Upper lobe of left lung (tissue), 6 donors: Measurements from ENCODE around the gene KRT23. TPM values are rescaled to one million over a fixed set of nuclear protein-coding genes. Genes with fewer than 3 reads are reported as not detected.
A peak's percentile ranks its signal among the peaks of the same experiment; 100 is the strongest.

Experiments
- ATAC-seq, 2 donors: fragments of 200-7000 bp; cut with Tn5 transposase; one replicate each; pipeline ENCODE4 v1.9.1; 2022; ENCODE audit warnings: mild to moderate bottlenecking in 2 of 2, moderate library complexity in 2 of 2; ENCODE audit not compliant: low FRiP score in 2 of 2
- DNase-seq, 2 donors: peaks; one replicate each; pipeline ENCODE4 v3.0.0-alpha.2; 2019 to 2020
- H3K27ac ChIP-seq, 4 donors: fragments of 200-600 bp; sonication (generic); one replicate each; pipeline ENCODE4 v1.5.1; 2016 to 2019
- H3K27me3 ChIP-seq, 4 donors: fragments of 200-600 bp; sonication (generic); one replicate each; pipeline ENCODE4 v1.5.1; 2017 to 2019
- H3K36me3 ChIP-seq, 4 donors: fragments of 200-600 bp; sonication (generic); one replicate each; pipeline ENCODE4 v1.5.1; 2016 to 2019
- H3K4me1 ChIP-seq, 4 donors: fragments of 200-600 bp; sonication (generic); one replicate each; pipeline ENCODE4 v1.5.1; 2018 to 2019
- H3K4me3 ChIP-seq, 4 donors: fragments of 200-600 bp; sonication (generic); one replicate each; pipeline ENCODE4 v1.5.1; 2017 to 2019; ENCODE audit warnings: mild to moderate bottlenecking in 2 of 4, moderate library complexity in 1 of 4
- H3K9me3 ChIP-seq, 4 donors: fragments of 200-600 bp; sonication (generic); one replicate each; pipeline ENCODE4 v1.5.1; 2018 to 2019
- CTCF ChIP-seq, 6 experiments: fragments of 450-650 bp in 4 of 6; fragments of 200-600 bp in 2 of 6; sonication (generic) in 2 of 6; IDR thresholded peaks; one replicate each; pipeline ENCODE4 v1.5.1; 2016 to 2019; ENCODE audit warnings: antibody characterized with exemption in 6 of 6
- EP300 ChIP-seq, 4 donors: sonication (generic); formaldehyde crosslinking; IDR thresholded peaks; one replicate each; pipeline ENCODE4 v1.5.1; 2017; ENCODE audit warnings: antibody characterized with exemption in 4 of 4, control low read depth in 2 of 4
- POLR2A ChIP-seq, 4 donors: fragments of 450-650 bp; IDR thresholded peaks; one replicate each; pipeline ENCODE4 v1.5.1; 2016 to 2017; ENCODE audit warnings: antibody characterized with exemption in 4 of 4, mild to moderate bottlenecking in 2 of 4
- POLR2AphosphoS5 ChIP-seq, 2 donors: sonication (generic); formaldehyde crosslinking; IDR thresholded peaks; one replicate each; pipeline ENCODE4 v1.5.1; 2017; ENCODE audit warnings: antibody characterized with exemption in 2 of 2
- WGBS, 2 donors: methylation state at CpG; one replicate each; pipeline ENCODE4 v1.1.5; 2017 to 2018; 5-methylcytosine and 5-hydroxymethylcytosine counted together
- total RNA-seq, 6 donors: library from RNA; depleted of rRNA in 4 of 6; stranded (reverse); fragments of >200 nt in 4 of 6; gene quantifications; one replicate each; pipeline versions ENCODE4 v1.1.0 to v1.2.1, GENCODE V29; 2016 to 2021
- donor health status: DM: no; HTN: no; CAD: no; lungs with moderate emphysema.
- donor health status: DM: no; HTN: yes; CAD: no; lungs with severe emphysema.

KRT23 gene
- total RNA-seq, 6 donors from 2014 or later = 0.49 to 10.7 (median 3.1) TPM

GRCh38 chr17:40963838-40964237 lies 26.4 kb upstream of the KRT23 start:
- 43 to 56% methylated on average over 1 of the region's 1 CpG for WGBS, 2 donors
- no peak overlapping the region for H3K27ac ChIP-seq
- no peaks in the 10 kb centered on the region for H3K9me3 ChIP-seq
- ATAC-seq = peak in 1 of 2 donors; percentile 32
- TF ChIP-seq POLR2A (IDR thresholded peaks at IDR 0.05) (no peak), CTCF (IDR thresholded peaks at IDR 0.05) (peak in 5 of 6 experiments; percentile 47 to 69 (median 53)), EP300 (IDR thresholded peaks at IDR 0.05) (no peak)
- no peak for DNase-seq
- no peaks in the 10 kb centered on the region for H3K36me3 ChIP-seq
- H3K4me3 ChIP-seq = no peak overlapping the region
- peaks cover 0 to 8% (median 2%) of the 10 kb centered on the region in 4 donors for H3K4me1 ChIP-seq
- H3K27me3 ChIP-seq = no peaks in the 10 kb centered on the region

- no peaks in the 10 kb centered on the region for H3K27me3 ChIP-seq
- WGBS, 2 donors = 88 to 90% methylated on average over 4 of the region's 4 CpGs
- no peak overlapping the region for H3K27ac ChIP-seq
- H3K4me3 ChIP-seq = no peak overlapping the region
- no peaks in the 10 kb centered on the region for H3K9me3 ChIP-seq
- TF ChIP-seq POLR2AphosphoS5 (IDR thresholded peaks at IDR 0.05) (no peak), POLR2A (IDR thresholded peaks at IDR 0.05) (no peak), CTCF (IDR thresholded peaks at IDR 0.05) (no peak), EP300 (IDR thresholded peaks at IDR 0.05) (no peak)
- H3K4me1 ChIP-seq = peaks cover 0 to 8% (median 2%) of the 10 kb centered on the region in 4 donors
- DNase-seq = no peak
- no peak for ATAC-seq
- no peaks in the 10 kb centered on the region for H3K36me3 ChIP-seq
These were observed 24.7 kb upstream of the KRT23 start for GRCh38 chr17:40962059-40962561.

GRCh38 chr17:40961591-40961990 lies 24.1 kb upstream of the KRT23 start:
- H3K4me3 ChIP-seq = no peak overlapping the region
- H3K36me3 ChIP-seq = no peaks in the 10 kb centered on the region
- peaks cover 0 to 8% (median 2%) of the 10 kb centered on the region in 4 donors for H3K4me1 ChIP-seq
- no peaks in the 10 kb centered on the region for H3K27me3 ChIP-seq
- TF ChIP-seq CTCF (IDR thresholded peaks at IDR 0.05) = no peak
- TF ChIP-seq POLR2AphosphoS5 (IDR thresholded peaks at IDR 0.05) = no peak
- TF ChIP-seq POLR2A (IDR thresholded peaks at IDR 0.05) = no peak
- no peak for TF ChIP-seq EP300 (IDR thresholded peaks at IDR 0.05)
- 91 to 95% methylated on average over 1 of the region's 1 CpG for WGBS, 2 donors
- ATAC-seq (no peak), DNase-seq (no peak)
- no peaks in the 10 kb centered on the region for H3K9me3 ChIP-seq
- H3K27ac ChIP-seq = no peak overlapping the region

GRCh38 chr17:40960144-40960543 lies 22.7 kb upstream of the KRT23 start:
- no peaks in the 10 kb centered on the region for H3K27me3 ChIP-seq
- H3K36me3 ChIP-seq = no peaks in the 10 kb centered on the region
- H3K27ac ChIP-seq = no peak overlapping the region
- H3K4me1 ChIP-seq = peaks cover 0 to 8% (median 2%) of the 10 kb centered on the region in 4 donors
- DNase-seq (peak in 1 of 2 donors; percentile 45), ATAC-seq (no peak)
- 43 to 68% methylated on average over 10 of the region's 10 CpGs for WGBS, 2 donors
- H3K9me3 ChIP-seq = no peaks in the 10 kb centered on the region
- TF ChIP-seq POLR2AphosphoS5 (IDR thresholded peaks at IDR 0.05) = no peak
- TF ChIP-seq EP300 (IDR thresholded peaks at IDR 0.05) = no peak
- no peak for TF ChIP-seq CTCF (IDR thresholded peaks at IDR 0.05)
- TF ChIP-seq POLR2A (IDR thresholded peaks at IDR 0.05) = no peak
- peak overlapping the region in 3 of 4 donors; percentile 7 to 13 (median 11) for H3K4me3 ChIP-seq
